ACHN (cell line): ENCODE data around the gene IL17B.

Experiments
- DNase-seq: peaks from one replicate; pipeline ENCODE4 v3.0.0-alpha.2; 2015
- in situ Hi-C: cut with HindIII; loops from 2 replicates; pipeline ENCODE4 v1.10.0; 2017; ENCODE audit warnings: low sequenced_read_pairs, low pct_ligation_motif_present, low pct_unique_long_range_greater_than_20kb

The IL17B gene

DNA sequence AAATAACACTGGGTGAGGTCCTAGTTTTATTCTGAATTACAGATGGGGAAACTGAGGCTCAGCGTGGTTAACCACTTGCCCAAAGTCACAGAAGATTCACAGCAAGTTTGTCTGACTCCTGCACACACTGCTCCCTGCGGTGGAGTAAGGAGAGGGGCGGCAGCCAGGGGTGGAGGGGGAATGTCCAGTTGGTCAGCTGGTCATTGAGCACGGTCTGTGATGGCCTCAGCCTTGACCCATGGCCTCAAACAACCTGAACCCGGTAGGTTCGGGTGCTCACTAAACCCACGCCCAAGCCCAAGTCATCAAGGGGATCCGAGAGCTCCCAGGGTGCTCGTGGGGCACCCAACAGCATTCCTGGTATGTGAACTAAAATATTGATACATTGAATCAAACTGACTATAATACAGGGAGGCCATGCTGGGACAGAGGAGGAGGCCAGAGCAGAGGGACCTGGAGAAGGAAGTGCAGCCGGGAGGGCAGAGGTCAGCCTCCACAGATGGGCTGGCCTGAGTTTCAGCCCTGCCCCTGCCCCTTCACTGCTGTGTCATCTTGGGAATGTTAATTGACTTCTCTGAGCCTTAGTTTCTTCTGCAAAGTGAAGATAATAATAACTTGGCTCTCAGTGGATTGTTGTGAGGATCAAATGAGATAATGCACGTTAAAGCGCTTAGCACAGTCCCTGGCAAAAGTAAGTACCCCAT is 3.6 kb upstream of the IL17B start:
- in situ Hi-C loops, result no loop called here
- no peak for DNase-seq

DNA sequence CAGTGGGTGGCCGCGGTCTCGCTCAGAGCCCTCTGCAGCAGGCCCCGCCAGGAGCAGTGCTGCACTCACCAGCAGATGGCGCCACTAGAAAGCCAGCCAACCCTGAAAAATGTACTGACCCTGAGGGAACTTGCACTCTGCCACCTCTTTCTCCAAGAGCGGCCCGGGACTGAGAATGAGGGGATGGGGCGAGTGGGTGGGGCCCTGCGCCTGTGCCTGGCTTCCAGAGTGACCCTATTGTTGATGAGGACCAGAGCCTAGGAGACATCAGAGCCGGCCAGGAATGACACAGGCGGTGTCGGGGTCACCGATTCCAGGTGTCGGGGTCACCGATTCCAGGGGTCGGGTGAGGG is 2.9 kb upstream of the IL17B start:
- DNase-seq, result peak; percentile 59
- in situ Hi-C loops, result no loop called here

DNA sequence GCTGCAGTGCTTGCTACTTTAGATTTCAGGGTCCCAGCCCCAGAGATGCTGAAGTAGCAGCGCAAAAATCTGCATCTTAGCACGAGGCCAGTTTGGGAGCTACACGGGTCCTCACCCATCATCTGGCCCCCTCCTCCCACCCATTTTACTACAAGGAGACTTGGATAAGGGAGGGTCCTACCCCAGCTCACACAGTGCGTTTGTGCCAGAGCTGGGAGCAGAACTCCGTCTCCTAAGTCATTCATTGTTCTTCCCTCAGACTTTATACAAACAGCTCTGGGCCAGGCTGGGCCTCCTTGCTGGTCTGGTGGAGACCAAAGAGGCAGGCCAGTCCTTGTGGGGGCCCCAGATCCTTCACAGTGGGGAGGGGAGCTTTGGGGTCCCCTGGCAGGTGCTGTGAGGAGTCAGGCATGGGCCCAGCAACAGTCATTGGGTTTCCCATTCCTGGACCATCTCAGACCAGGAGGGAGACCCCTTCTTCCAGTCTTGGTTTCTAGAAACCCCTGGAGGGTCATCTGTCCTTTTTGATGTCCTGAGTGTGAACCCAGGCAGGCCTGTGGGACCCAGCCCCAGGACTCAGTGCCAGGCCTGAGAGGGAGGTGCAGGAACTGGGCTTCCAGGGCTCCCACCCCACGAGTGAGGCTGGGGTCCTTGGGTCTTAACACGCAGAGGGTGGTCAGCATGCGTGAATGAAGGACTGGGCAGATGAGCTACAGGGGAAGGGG is 2.3 kb upstream of the IL17B start:
- no peak for DNase-seq
- in situ Hi-C loops, result no loop called here

DNA sequence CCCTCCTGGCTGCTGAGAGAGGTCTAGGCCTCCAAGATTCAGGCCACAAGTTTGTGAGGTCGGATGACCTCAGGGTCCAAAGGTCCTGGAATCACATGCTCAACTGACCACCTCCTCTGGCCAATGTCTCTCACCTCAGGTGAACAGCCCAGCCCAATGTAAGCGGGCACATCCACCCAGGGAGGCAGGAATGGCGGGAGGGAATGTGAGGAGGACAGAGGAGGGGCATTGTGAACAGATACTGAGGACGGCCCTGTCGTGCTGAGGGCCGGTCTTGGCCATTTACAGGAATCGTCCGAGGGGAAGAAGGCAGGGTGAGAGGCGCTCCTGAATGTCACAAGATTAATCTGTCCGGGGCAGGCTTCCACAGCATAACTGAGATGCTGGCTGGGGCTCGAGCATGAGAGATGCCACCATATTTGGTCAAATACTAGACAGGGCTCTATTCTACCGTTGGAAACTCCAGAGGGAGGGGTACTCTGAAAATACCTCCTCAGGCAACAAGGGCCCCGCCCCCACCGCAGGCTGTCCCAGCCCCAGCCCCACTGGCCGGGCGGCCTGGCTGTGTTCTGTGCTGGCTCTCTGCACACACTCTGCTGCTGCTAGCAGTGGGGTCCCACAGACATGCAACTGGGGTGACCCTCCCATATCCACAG is 1.5 kb upstream of the IL17B start:
- in situ Hi-C loops, result no loop called here
- no peak for DNase-seq

DNA sequence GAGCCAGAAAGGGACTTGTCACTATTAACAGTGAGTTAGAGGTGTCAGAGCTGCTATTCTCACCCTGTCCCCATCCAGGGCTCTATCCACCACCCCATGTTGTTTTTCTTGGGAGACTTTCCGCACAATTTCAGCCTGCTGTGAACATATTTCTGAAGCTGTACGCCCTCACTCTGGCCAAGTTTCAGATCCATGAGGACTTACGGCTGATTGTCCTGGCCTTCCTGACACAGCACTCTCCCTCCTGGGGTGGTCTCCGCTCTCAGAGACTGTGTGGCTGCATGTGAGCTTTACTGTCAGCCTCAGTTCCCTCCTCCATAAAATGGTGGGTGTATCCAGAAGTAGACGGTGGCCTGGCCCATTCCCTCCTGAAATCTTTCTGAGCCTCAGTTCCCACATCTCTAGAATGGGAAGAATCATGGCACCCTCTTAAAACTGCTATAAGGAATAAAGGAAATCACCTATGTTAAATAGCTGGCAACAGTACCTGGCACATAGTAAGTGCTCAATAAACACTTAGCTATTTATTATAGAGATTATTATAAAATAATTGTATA is 804 bp upstream of the IL17B start:
- in situ Hi-C loops, result no loop called here

DNA sequence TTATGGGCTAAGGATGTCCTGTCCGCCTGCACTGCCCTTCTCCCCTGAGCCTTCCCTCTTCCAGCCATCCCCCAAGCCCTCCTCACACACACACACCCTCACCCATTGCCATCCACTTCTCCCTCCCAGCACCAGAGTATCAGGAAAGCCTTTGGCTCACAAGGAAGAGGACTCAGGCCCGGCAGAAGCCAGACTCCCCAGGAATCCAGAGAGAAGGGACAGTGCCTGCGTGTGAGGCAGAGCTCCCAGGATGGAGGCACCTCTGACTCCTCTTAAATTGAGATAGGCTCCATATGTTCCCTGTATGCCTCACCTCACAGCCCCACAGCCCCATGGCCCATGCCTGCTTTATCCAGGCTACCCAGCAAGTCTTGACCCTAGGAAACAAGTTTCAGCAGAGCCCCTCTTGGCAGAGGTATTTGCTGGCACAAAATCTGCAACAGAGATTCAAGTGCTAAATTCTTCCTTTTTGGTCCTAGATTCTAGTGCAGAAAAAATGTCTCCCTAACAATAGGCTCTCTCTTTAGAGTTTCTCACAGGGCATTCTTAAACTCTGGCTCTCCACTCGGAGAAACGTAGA is 761 bp downstream of the IL17B start:
- no peak for DNase-seq
- in situ Hi-C loops, result no loop called here

More for the DNA sequence above, 804 bp upstream of the IL17B start:
- no peak for DNase-seq

DNA sequence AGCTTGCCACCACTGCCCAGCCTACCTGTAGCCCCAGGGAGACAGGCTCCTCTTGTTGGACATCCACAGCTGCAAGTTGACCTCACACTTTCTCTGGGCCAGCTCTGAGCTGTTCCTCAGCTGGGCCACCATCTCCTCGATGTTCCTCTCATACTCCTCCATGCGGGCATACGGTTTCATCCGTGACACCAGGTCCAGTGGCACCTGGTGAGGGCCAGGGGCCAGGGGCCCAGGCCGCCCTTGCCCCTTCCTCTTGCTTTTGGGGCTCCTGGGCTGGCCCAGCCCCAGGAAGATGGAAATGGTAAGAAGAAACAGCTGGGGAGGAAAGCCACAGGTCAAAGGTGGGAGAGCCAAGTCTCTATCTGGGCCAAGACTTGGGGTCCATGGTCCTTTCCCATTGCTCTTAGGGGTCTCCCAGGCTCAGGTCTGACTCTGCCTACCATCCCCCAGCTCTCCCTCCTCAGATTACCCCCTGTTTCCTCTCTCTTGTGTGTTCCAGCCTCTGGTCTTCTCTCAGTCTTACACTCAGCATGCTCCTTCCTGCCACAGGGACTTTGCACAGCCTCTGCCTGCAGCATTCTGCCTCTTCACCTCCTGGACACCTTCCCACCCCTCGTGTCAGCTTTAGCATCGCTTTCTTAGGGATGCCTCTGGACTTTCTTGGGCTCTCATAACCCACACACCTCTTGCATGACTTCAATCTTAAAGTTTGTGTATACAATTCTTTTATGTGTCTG is 2.2 kb downstream of the IL17B start:
- in situ Hi-C loops, result no loop called here
- no peak for DNase-seq

DNA sequence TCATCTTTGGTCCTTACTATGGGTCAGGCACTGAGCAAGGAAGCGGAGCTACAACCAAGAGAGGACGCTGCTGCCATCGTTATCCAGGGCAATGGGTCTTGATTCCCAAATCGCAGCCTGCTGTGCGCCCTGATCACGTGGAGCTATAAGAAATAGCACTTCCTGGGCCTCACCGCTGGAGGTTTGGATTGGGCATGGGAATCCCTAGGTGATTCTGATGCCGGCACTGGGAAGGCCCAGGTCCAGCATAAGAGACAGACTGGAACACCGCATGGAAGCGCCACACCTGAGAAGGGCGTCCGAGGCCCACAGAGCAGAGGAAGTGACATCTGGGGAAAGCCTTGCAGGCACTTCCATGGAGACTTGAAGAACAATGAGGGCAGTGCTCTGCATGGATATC is 3.0 kb downstream of the IL17B start:
- no peak for DNase-seq
- in situ Hi-C loops, result no loop called here

DNA sequence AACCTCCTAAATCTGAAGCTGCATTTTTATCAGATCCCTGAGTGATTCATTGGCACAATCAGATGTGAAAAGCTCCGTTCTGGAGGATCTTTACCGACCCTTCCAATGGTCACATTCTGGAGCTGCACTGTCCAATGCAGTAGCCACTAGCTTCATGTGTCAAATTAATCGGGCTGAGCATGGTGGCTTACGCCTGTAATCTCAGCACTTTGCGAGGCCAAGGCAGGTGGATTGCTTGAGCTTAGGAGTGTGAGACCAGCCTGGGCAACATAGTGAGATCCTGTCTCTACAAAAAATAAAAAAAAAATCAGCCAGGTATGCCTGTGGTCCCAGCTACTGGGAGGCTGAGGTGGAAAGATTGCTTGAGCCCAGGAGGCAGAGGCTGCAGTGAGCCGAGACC is 3.7 kb downstream of the IL17B start:
- in situ Hi-C loops, result no loop called here
- DNase-seq, result no peak

DNA sequence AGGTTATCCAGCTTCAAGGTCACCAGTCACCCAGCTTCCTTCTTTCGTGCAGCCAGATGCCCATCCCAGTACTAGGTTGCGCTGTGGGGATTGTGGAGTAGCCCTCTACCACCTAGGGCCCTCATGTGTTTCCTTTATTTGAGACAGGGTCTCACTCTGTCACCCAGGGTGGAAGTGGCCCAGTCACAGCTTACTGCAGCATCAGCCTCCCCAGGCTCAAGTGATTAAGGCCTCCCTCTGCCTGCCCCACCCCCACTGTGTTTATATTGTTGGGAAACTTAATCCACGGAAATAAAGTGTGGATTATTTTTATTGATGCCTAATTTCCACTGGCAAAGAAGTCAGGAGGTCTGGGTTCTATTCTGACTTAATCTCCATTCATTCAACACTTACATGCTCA is 4.3 kb downstream of the IL17B start:
- in situ Hi-C loops, result no loop called here

DNA sequence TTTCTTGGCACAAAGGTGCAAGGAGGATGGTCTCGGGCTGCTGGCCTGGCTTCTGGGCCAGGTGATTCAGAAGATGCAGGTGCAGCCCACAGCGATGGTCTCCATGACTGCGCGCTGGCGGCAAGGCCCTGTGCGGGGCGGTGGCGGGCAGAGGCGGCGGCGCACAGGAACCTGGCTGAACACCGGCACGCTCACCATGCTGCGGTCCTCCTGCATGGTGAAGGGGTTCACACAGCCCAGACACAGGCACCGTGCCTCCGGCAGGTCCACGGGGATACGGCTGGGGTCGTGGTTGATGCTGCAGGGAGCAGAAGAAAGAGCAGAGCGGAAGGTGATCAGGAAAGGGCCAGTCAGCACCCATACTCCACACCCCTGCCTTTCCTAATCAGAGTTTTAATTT is 4.8 kb downstream of the IL17B start:
- DNase-seq, result no peak
- in situ Hi-C loops, result no loop called here

More for the DNA sequence above, 4.3 kb downstream of the IL17B start:
- DNase-seq, result no peak

DNA sequence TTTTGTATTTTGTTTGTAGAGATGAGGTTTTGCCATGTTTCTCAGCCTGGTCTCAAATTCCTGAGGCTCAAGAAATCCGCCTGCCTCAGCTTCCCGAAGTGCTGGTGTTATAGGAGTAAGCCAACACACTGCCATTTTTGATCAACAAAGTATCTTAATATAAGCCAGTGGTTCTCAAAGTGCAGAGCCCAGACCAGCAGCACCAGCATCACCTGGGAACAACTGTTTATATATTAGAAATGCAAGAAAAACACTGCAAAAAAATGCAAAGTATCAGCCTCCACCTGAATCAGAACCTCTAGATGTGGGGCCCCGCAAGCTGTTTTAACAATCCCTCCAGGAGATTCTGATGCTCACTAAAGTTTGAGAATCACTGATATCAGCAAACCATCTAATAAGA is 6.2 kb downstream of the IL17B start:
- DNase-seq, result no peak
- in situ Hi-C loops, result no loop called here

DNA sequence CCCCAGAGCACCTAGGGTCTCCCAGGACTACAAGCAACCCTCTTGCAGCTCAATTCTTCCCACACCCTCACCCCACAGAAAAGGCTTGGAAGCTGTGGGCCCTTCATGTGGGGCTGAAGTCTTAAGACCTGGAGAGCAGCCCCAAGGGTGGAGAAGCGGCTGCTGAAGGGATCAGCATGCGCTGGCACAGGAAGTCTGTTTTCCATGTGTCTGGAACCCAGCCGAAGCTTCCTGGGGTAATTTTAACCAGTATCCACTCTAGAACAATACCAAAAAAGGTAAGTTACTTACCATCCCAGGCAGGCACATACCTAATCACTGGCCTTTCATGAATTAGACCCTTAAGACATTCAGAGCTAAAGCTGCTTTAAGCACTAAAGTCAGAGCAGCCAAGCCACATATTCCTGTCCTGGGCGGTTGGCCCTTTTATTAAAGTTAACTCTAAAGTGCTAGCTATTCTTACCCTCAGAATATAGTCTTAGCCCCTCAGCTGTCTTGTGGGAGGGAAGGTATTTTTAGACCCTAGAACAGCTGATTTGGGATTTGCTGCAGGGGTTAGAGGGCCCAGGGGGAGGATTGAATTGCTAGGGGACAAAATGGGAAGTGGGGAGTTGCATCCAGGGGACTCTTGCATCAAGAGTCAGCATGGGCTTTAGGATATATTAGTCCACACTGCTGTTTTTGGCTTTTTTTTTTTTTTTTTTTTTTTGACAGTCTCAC is 6.9 kb downstream of the IL17B start:
- no peak for DNase-seq
- in situ Hi-C loops, result no loop called here

DNA sequence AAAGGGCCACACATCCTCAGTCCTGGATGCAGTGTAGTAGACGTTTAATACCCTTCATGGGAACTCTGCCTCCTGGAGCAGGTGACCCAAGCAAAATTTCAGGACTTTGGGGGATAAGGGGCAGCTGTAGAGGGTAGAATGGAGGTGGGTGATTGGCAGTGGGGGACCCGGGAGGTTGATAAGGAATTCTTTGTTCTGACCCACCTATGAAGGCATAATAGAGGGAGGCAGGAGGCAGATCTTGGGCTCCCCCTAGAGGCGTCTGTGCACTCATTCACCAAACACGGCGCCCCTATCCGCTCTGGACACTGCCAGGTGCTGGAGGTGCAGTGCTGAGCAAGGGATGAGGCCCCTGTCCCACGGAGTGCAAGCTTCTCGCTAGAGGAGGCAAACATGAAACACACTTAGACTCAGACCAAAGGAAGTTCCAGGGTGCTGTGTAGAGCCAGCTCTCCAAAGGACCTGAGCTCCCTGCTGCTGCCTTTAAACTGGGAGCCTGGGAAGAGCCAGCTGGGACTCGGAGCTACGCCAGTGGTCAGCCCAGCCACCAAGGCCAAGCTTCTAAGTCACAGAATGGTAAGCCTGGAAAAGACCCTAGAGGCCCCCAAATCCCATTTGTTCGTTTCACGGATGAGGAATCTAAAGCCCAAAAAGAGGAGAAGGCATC is 7.7 kb downstream of the IL17B start:
- in situ Hi-C loops, result no loop called here
- DNase-seq, result peak; percentile 51

DNA sequence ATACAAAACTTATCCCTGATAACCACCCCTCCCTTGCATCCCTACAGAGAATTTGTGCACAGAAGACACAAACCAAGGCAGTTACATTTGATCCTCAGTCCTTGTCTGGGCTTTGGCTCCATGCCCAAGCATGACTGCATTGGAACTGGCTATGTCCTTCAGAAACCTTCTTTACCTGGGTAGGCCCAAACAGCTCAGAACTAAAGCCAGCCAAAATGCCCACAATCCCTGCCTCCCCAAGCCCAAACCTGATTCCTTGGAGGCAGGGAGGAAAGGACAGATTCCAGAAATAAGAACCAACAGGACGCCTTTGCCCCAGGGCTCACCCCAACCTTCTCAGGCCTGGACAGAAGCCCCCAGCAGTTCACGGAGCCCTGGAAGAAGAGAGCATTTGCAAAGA is 8.2 kb downstream of the IL17B start:
- DNase-seq, result no peak
- in situ Hi-C loops, result no loop called here

DNA sequence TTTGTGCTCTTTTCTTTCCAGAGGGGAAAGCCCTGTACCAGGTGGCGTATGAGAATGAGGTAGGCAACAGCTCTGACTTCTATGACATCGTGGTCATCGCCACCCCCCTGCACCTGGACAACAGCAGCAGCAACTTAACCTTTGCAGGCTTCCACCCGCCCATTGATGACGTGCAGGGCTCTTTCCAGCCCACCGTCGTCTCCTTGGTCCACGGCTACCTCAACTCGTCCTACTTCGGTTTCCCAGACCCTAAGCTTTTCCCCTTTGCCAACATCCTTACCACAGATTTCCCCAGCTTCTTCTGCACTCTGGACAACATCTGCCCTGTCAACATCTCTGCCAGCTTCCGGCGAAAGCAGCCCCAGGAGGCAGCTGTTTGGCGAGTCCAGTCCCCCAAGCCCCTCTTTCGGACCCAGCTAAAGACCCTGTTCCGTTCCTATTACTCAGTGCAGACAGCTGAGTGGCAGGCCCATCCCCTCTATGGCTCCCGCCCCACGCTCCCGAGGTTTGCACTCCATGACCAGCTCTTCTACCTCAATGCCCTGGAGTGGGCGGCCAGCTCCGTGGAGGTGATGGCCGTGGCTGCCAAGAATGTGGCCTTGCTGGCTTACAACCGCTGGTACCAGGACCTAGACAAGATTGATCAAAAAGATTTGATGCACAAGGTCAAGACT is 11.0 kb downstream of the IL17B start:
- DNase-seq, result no peak
- in situ Hi-C loops, result no loop called here
